NCI-H1930 (cell line): ENCODE results near the gene ALOX5.
"Not testable (repeated sequence)": the region's sequence is repeated elsewhere in the genome, so short reads cannot be mapped to it uniquely, and the experiment has no call there.

Source experiments
- DNase-seq, 2 experiments: peaks; one replicate each; lab custom pipeline; 2025; lab: John Stamatoyannopoulos, UW

ALOX5 gene

GRCh38 chr10:45404770-45405120, 30.7 kb downstream of the ALOX5 start:
- no peak for DNase-seq

GRCh38 chr10:45407542-45407941, 33.5 kb downstream of the ALOX5 start:
- DNase-seq: no peak

- DNase-seq: no peak
Measured at GRCh38 chr10:45408421-45409319, 34.7 kb downstream of the ALOX5 start.

GRCh38 chr10:45409347-45409746, 35.3 kb downstream of the ALOX5 start:
- DNase-seq: not testable (repeated sequence)

GRCh38 chr10:45409782-45410181, 35.8 kb downstream of the ALOX5 start:
- no peak for DNase-seq

- no peak for DNase-seq
Measured at GRCh38 chr10:45410489-45410806, 36.4 kb downstream of the ALOX5 start.

GRCh38 chr10:45410807-45411606, 37.0 kb downstream of the ALOX5 start:
- DNase-seq: no peak

GRCh38 chr10:45411607-45411940, 37.6 kb downstream of the ALOX5 start:
- DNase-seq: no peak

- DNase-seq: not testable (repeated sequence)
Measured at GRCh38 chr10:45415062-45415461, 41.0 kb downstream of the ALOX5 start.

GRCh38 chr10:45416603-45417002, 42.6 kb downstream of the ALOX5 start:
- no peak for DNase-seq

- no peak for DNase-seq
Measured at GRCh38 chr10:45417746-45418145, 43.7 kb downstream of the ALOX5 start.

- no peak for DNase-seq
Measured at GRCh38 chr10:45418417-45418848, 44.4 kb downstream of the ALOX5 start.

- no peak for DNase-seq
Measured at GRCh38 chr10:45418849-45419675, 45.0 kb downstream of the ALOX5 start.

- no peak for DNase-seq
Measured at GRCh38 chr10:45419676-45420025, 45.6 kb downstream of the ALOX5 start.

GRCh38 chr10:45420453-45421192, 46.6 kb downstream of the ALOX5 start:
- DNase-seq: no peak

GRCh38 chr10:45421221-45422097, 47.4 kb downstream of the ALOX5 start:
- DNase-seq: no peak

- no peak for DNase-seq
Measured at GRCh38 chr10:45422207-45422865, 48.3 kb downstream of the ALOX5 start.

- DNase-seq: no peak
Measured at GRCh38 chr10:45422866-45423659, 49.0 kb downstream of the ALOX5 start.

- no peak for DNase-seq
Measured at GRCh38 chr10:45423976-45424499, 50.0 kb downstream of the ALOX5 start.
